ENCODE data around the gene FAM50B. TPM values are rescaled to one million over a fixed set of nuclear protein-coding genes. Genes with fewer than 3 reads are reported as not detected.

Gene FAM50B
- total RNA-seq, 1 experiment from 2014 or later: 3.3 TPM

- Histone ChIP-seq H3K4ac (ENCODE audit: low read depth, low read length) (no peak overlapping the region), H3K27me3 (ENCODE audit: insufficient read depth, low read length) (no peaks in the 10 kb centered on the region), H4K5ac (ENCODE audit: insufficient read length, low read depth, low read length) (no peak overlapping the region), H2BK20ac (ENCODE audit: low read depth, low read length, poor library complexity, severe bottlenecking) (no peak overlapping the region), H3K14ac (ENCODE audit: insufficient read depth, low read length) (no peak overlapping the region), H3K9ac (ENCODE audit: extremely low read depth, insufficient read length, low read length) (no peak overlapping the region), H3K18ac (ENCODE audit: insufficient read length, low read depth, low read length) (no peak overlapping the region), H3K9me3 (ENCODE audit: control insufficient read depth, low read depth, low read length) (no peaks in the 10 kb centered on the region), H3K23me2 (ENCODE audit: insufficient read length, low read depth, low read length, poor library complexity, severe bottlenecking) (no peaks in the 10 kb centered on the region), H3K4me2 (ENCODE audit: insufficient read depth, insufficient read length, low read length) (no peak overlapping the region), H2BK5ac (ENCODE audit: insufficient read length, low read length) (no peak overlapping the region), H3K27ac (ENCODE audit: insufficient read length, low read depth, low read length) (no peak overlapping the region), H2AFZ (ENCODE audit: low read length) (no peak overlapping the region), H4K8ac (replicated peaks; ENCODE audit: insufficient read length, low read depth, low read length) (no peak overlapping the region), H2BK120ac (ENCODE audit: low read depth, low read length, poor library complexity, severe bottlenecking) (no peak overlapping the region), H3K79me1 (ENCODE audit: insufficient read depth, low read depth, low read length, poor library complexity, severe bottlenecking) (no peaks in the 10 kb centered on the region), H3T11ph (ENCODE audit: low read length) (no peak overlapping the region), H2BK12ac (ENCODE audit: insufficient read length, low read depth, low read length) (no peak overlapping the region), H4K20me1 (ENCODE audit: control insufficient read depth, insufficient read depth, insufficient read length) (no peaks in the 10 kb centered on the region), H2AK5ac (ENCODE audit: insufficient read length, low read length) (no peak overlapping the region), H2BK15ac (ENCODE audit: low read depth, low read length) (no peak overlapping the region), H3K56ac (ENCODE audit: insufficient read length, low read depth, low read length) (no peak overlapping the region), H4K91ac (ENCODE audit: insufficient read length, low read depth, low read length) (no peak overlapping the region), H3K4me1 (ENCODE audit: insufficient read depth, low read length) (peaks cover 7% of the 10 kb centered on the region), H3K23ac (ENCODE audit: insufficient read length, low read depth, low read length) (no peak overlapping the region), H3K79me2 (ENCODE audit: insufficient read depth, low read length) (no peaks in the 10 kb centered on the region)
- WGBS (ENCODE audit: extremely low coverage, insufficient read length, low lambda C conversion rate): no CpG with 5 or more reads among the region's 12 CpGs
- TF ChIP-seq CTCF (conservative IDR thresholded peaks at IDR 0.05): no peak
- H3K27me3 Mint-ChIP-seq (ENCODE audit: low read depth): peaks cover 21% of the 10 kb centered on the region
- H3K36me3 Mint-ChIP-seq (ENCODE audit: insufficient read depth in 1 of 3, low read depth in 3 of 3): no peaks in the 10 kb centered on the region; a peak in 2 of 7 replicates
- 0 out of 5 replicates have a peak, but pooled peaks cover 0 to 2% of the 10 kb centered on the region in 2 experiments for H3K9me3 Mint-ChIP-seq
- H3K4me1 Mint-ChIP-seq: peaks cover 40 to 48% of the 10 kb centered on the region in 2 experiments
- no peak overlapping the region for H3K4me3 Mint-ChIP-seq
- no peak overlapping the region for H3K27ac Mint-ChIP-seq
- DNase-seq: no peak
Observed at GRCh38 chr6:3819161-3820110, 29.7 kb upstream of the FAM50B start.
